Spleen (tissue), 7 donors: ENCODE measurements around the gene OR7G3.

Experiments used
- POLR2A ChIP-seq, 3 donors: fragments of 450-650 bp; IDR thresholded peaks; one replicate each; pipeline ENCODE4 v1.5.1; 2017; ENCODE audit warnings: antibody characterized with exemption in 3 of 3, mild to moderate bottlenecking in 1 of 3
- POLR2AphosphoS5 ChIP-seq, 3 donors: sonication (generic); formaldehyde crosslinking; IDR thresholded peaks; one replicate each; pipeline ENCODE4 v1.5.1; 2017; ENCODE audit warnings: antibody characterized with exemption in 3 of 3
- TF ChIP-seq, protein P1 (sequence below), 11 experiments: fragments of 200-600 bp in 7 of 11; fragments of 450-650 bp in 4 of 11; sonication (generic) in 4 of 11; IDR thresholded peaks in 8 of 11; conservative IDR thresholded peaks in 3 of 11; 1 replicate in 7 of 11; 2 replicates in 4 of 11; pipeline versions ENCODE4 v1.4.0 to v1.8.0; 2016 to 2021; ENCODE audit warnings: antibody characterized with exemption in 11 of 11, inconsistent platforms in 4 of 11, mild to moderate bottlenecking in 1 of 11
- donor health status: DM: no; HTN: no; CAD: no; lungs with moderate emphysema.
- donor health status: DM: no; HTN: no; CAD: no.
- donor health status: DM: no; HTN: no; CAD: no.

GRCh38 chr19:9150650-9151049, 23.9 kb upstream of the OR7G3 start:
- no peak for TF ChIP-seq POLR2AphosphoS5 (IDR thresholded peaks at IDR 0.05)
- TF ChIP-seq, protein P1, sequence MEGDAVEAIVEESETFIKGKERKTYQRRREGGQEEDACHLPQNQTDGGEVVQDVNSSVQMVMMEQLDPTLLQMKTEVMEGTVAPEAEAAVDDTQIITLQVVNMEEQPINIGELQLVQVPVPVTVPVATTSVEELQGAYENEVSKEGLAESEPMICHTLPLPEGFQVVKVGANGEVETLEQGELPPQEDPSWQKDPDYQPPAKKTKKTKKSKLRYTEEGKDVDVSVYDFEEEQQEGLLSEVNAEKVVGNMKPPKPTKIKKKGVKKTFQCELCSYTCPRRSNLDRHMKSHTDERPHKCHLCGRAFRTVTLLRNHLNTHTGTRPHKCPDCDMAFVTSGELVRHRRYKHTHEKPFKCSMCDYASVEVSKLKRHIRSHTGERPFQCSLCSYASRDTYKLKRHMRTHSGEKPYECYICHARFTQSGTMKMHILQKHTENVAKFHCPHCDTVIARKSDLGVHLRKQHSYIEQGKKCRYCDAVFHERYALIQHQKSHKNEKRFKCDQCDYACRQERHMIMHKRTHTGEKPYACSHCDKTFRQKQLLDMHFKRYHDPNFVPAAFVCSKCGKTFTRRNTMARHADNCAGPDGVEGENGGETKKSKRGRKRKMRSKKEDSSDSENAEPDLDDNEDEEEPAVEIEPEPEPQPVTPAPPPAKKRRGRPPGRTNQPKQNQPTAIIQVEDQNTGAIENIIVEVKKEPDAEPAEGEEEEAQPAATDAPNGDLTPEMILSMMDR (IDR thresholded peaks at IDR 0.05 in 8 of 11, conservative IDR thresholded peaks at IDR 0.05 in 3 of 11), result no peak
- TF ChIP-seq POLR2A (IDR thresholded peaks at IDR 0.05), result no peak
